SIG-M5 (cell line): ENCODE measurements around the gene PRAME.
"Not testable (repeated sequence)": the region's sequence is repeated elsewhere in the genome, so short reads cannot be mapped to it uniquely, and the experiment has no call there.

Source experiments
- DNase-seq: peaks from one replicate; lab custom pipeline; 2025; lab: John Stamatoyannopoulos, UW

The PRAME gene

GRCh38 chr22:22520667-22521602, 38.1 kb downstream of the PRAME start:
- no peak for DNase-seq

- DNase-seq: no peak
These were observed 38.9 kb downstream of the PRAME start, which contains the start of gene ZNF280A for GRCh38 chr22:22520020-22520656. TSS of gene ZNF280A (minus strand) at chr22:22520270. CDS start at chr22:22515630, 4,640 bp downstream.

GRCh38 chr22:22519591-22519990, 39.5 kb downstream of the PRAME start:
- DNase-seq: no peak

GRCh38 chr22:22516992-22517391, 42.1 kb downstream of the PRAME start:
- DNase-seq: no peak

GRCh38 chr22:22515890-22516289, 43.2 kb downstream of the PRAME start:
- DNase-seq: no peak

GRCh38 chr22:22514431-22514830, 44.6 kb downstream of the PRAME start:
- not testable (repeated sequence) for DNase-seq

GRCh38 chr22:22513619-22514018, 45.4 kb downstream of the PRAME start:
- no peak for DNase-seq

GRCh38 chr22:22512951-22513350, 46.1 kb downstream of the PRAME start:
- DNase-seq: no peak

- not testable (repeated sequence) for DNase-seq
These were observed 48.2 kb downstream of the PRAME start for GRCh38 chr22:22510833-22511232.

GRCh38 chr22:22509912-22510311, 49.2 kb downstream of the PRAME start:
- not testable (repeated sequence) for DNase-seq

- DNase-seq: peak; percentile 8
These were observed 50.5 kb downstream of the PRAME start, which contains the start of gene ZNF280B for GRCh38 chr22:22508274-22509176. TSS of gene ZNF280B (minus strand) at chr22:22508742. CDS start at chr22:22489398, 19,344 bp downstream.

GRCh38 chr22:22507743-22508273, 51.3 kb downstream of the PRAME start:
- DNase-seq: no peak

GRCh38 chr22:22506736-22507135, 52.3 kb downstream of the PRAME start:
- DNase-seq: no peak

- DNase-seq: no peak
These were observed 60.8 kb downstream of the PRAME start for GRCh38 chr22:22498267-22498666.
